HepG2 (cell line): ENCODE results near the gene USP7. TPM values are rescaled to one million over a fixed set of nuclear protein-coding genes. Genes with fewer than 3 reads are reported as not detected.

Source experiments
- ARNTL ChIP-seq: sonication (generic); formaldehyde crosslinking; IDR thresholded peaks from 2 replicates; pipeline ENCODE4 v1.4.0; 2020; ENCODE audit warnings: mild to moderate bottlenecking, missing genetic modification reagents
- FOXO1 ChIP-seq: sonication (generic); formaldehyde crosslinking; IDR thresholded peaks from 2 replicates; pipeline ENCODE4 v1.4.0; 2020; ENCODE audit warnings: missing genetic modification reagents
- GLI4 ChIP-seq: sonication (generic); formaldehyde crosslinking; IDR thresholded peaks from 2 replicates; pipeline ENCODE4 v1.5.1; 2020; ENCODE audit warnings: missing genetic modification reagents, mild to moderate bottlenecking, moderate library complexity, borderline replicate concordance
- KDM2A ChIP-seq: sonication (generic); formaldehyde crosslinking; IDR thresholded peaks from 2 replicates; pipeline ENCODE4 v1.4.0; 2020; ENCODE audit warnings: low read depth, missing genetic modification reagents, borderline replicate concordance
- MAFG ChIP-seq: sonication (generic); formaldehyde crosslinking; IDR thresholded peaks from 2 replicates; pipeline ENCODE4 v1.5.1; 2020; ENCODE audit warnings: mild to moderate bottlenecking, missing genetic modification reagents
- NR2F6 ChIP-seq, 2 experiments: IDR thresholded peaks; 2 replicates each; pipeline ENCODE4 v1.6.1; 2016; ENCODE audit warnings: antibody characterized with exemption in 1 of 2, mild to moderate bottlenecking in 1 of 2
- PHB2 ChIP-seq: fragments of 450-650 bp; IDR thresholded peaks from 2 replicates; pipeline ENCODE4 v1.6.1; 2018; ENCODE audit not compliant: partially characterized antibody
- SAP130 ChIP-seq: IDR thresholded peaks from 2 replicates; pipeline ENCODE4 v1.6.1; 2016; ENCODE audit warnings: low read depth
- TARDBP ChIP-seq: sonication (generic); formaldehyde crosslinking; IDR thresholded peaks from 2 replicates; pipeline ENCODE4 v1.8.0; 2022; ENCODE audit warnings: mild to moderate bottlenecking, missing genetic modification reagents
- THAP11 ChIP-seq: IDR thresholded peaks from 2 replicates; pipeline ENCODE4 v1.6.1; 2016; ENCODE audit warnings: missing biosample characterization, missing genetic modification reagents
- THRA ChIP-seq: sonication (generic); formaldehyde crosslinking; IDR thresholded peaks from 2 replicates; pipeline ENCODE4 v1.4.0; 2020; ENCODE audit warnings: missing genetic modification reagents, borderline replicate concordance
- TRAFD1 ChIP-seq: sonication (generic); formaldehyde crosslinking; IDR thresholded peaks from 2 replicates; pipeline ENCODE4 v1.5.1; 2020; ENCODE audit warnings: missing genetic modification reagents, mild to moderate bottlenecking, borderline replicate concordance
- YEATS4 ChIP-seq: sonication (generic); formaldehyde crosslinking; IDR thresholded peaks from 2 replicates; pipeline ENCODE4 v1.4.0; 2020; ENCODE audit warnings: missing genetic modification reagents, borderline replicate concordance
- ZNF138 ChIP-seq: sonication (generic); formaldehyde crosslinking; IDR thresholded peaks from 2 replicates; pipeline ENCODE4 v1.5.0; 2020; ENCODE audit warnings: mild to moderate bottlenecking, low read depth, missing genetic modification reagents
- ZNF552 ChIP-seq: sonication (generic); formaldehyde crosslinking; IDR thresholded peaks from 2 replicates; pipeline ENCODE4 v1.9.0; 2022; ENCODE audit warnings: missing genetic modification reagents, mild to moderate bottlenecking, borderline replicate concordance
- polyA plus RNA-seq, 8 experiments: library from polyadenylated mRNA; depleted of rRNA in 3 of 8; stranded (reverse) in 7 of 8; unstranded in 1 of 8; fragments of >200 nt; fragmentation: Illumina TruSeq in 4 of 8; extraction: Trizol in 4 of 8; gene quantifications; 2 replicates each; pipeline versions ENCODE4 v1.2.1 to v1.2.3, GENCODE V29; 2011 to 2016; ENCODE audit warnings: low read depth in 4 of 8, missing spikeins in 1 of 8, mixed read lengths in 1 of 8; ENCODE audit not compliant: insufficient read depth in 1 of 8
- total RNA-seq, 5 experiments: library from RNA; depleted of rRNA; stranded (reverse); fragments of >200 nt; fragmentation: Illumina TruSeq; extraction: Trizol; gene quantifications; 2 replicates each; pipeline ENCODE4 v1.2.3, GENCODE V29; 2016; ENCODE audit warnings: low read depth in 1 of 5
- TF ChIP-seq, protein P1 (sequence below): sonication (generic); formaldehyde crosslinking; IDR thresholded peaks from 2 replicates; pipeline ENCODE4 v1.5.0; 2020; ENCODE audit warnings: missing genetic modification reagents
- TF ChIP-seq, protein P2 (sequence below): sonication (generic); formaldehyde crosslinking; IDR thresholded peaks from 2 replicates; pipeline ENCODE4 v1.5.1; 2020; ENCODE audit warnings: mild to moderate bottlenecking, missing genetic modification reagents, borderline replicate concordance

Gene USP7
- total and polyA plus RNA-seq, 2 of the 13 experiments (the other 11 are each of a cell fraction or from before 2014, with no cell fraction given) = 52.5 to 173 TPM

GRCh38 chr16:9008601-9009260 lies 45.0 kb upstream of the USP7 start (continued):
- peak; percentile 84 for TF ChIP-seq THRA (CRISPR knock-in tag)
- TF ChIP-seq TRAFD1 (CRISPR knock-in tag) = peak; percentile 90; the same call in 1 of the 2 replicates
- TF ChIP-seq, protein P1, sequence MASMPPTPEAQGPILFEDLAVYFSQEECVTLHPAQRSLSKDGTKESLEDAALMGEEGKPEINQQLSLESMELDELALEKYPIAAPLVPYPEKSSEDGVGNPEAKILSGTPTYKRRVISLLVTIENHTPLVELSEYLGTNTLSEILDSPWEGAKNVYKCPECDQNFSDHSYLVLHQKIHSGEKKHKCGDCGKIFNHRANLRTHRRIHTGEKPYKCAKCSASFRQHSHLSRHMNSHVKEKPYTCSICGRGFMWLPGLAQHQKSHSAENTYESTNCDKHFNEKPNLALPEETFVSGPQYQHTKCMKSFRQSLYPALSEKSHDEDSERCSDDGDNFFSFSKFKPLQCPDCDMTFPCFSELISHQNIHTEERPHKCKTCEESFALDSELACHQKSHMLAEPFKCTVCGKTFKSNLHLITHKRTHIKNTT (CRISPR knock-in tag) = no peak
- TF ChIP-seq PHB2 = no peak
- peak; percentile 75 for TF ChIP-seq THAP11 (CRISPR knock-in tag)
- peak; percentile 92; the same call in 1 of the 2 replicates for TF ChIP-seq KDM2A (CRISPR knock-in tag)
- peak; percentile 83 for TF ChIP-seq NR2F6 (IDR thresholded peaks at IDR 0.05)
- peak; percentile 94 for TF ChIP-seq NR2F6 (CRISPR knock-in tag; IDR thresholded peaks at IDR 0.05)
- TF ChIP-seq, protein P2, sequence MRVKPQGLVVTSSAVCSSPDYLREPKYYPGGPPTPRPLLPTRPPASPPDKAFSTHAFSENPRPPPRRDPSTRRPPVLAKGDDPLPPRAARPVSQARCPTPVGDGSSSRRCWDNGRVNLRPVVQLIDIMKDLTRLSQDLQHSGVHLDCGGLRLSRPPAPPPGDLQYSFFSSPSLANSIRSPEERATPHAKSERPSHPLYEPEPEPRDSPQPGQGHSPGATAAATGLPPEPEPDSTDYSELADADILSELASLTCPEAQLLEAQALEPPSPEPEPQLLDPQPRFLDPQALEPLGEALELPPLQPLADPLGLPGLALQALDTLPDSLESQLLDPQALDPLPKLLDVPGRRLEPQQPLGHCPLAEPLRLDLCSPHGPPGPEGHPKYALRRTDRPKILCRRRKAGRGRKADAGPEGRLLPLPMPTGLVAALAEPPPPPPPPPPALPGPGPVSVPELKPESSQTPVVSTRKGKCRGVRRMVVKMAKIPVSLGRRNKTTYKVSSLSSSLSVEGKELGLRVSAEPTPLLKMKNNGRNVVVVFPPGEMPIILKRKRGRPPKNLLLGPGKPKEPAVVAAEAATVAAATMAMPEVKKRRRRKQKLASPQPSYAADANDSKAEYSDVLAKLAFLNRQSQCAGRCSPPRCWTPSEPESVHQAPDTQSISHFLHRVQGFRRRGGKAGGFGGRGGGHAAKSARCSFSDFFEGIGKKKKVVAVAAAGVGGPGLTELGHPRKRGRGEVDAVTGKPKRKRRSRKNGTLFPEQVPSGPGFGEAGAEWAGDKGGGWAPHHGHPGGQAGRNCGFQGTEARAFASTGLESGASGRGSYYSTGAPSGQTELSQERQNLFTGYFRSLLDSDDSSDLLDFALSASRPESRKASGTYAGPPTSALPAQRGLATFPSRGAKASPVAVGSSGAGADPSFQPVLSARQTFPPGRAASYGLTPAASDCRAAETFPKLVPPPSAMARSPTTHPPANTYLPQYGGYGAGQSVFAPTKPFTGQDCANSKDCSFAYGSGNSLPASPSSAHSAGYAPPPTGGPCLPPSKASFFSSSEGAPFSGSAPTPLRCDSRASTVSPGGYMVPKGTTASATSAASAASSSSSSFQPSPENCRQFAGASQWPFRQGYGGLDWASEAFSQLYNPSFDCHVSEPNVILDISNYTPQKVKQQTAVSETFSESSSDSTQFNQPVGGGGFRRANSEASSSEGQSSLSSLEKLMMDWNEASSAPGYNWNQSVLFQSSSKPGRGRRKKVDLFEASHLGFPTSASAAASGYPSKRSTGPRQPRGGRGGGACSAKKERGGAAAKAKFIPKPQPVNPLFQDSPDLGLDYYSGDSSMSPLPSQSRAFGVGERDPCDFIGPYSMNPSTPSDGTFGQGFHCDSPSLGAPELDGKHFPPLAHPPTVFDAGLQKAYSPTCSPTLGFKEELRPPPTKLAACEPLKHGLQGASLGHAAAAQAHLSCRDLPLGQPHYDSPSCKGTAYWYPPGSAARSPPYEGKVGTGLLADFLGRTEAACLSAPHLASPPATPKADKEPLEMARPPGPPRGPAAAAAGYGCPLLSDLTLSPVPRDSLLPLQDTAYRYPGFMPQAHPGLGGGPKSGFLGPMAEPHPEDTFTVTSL = no peak; the same call in 1 of the 2 replicates
- TF ChIP-seq ARNTL (CRISPR knock-in tag) = no peak
- peak; percentile 84; the same call in 1 of the 2 replicates for TF ChIP-seq ZNF138 (CRISPR knock-in tag)
- peak; percentile 76 for TF ChIP-seq YEATS4
- peak; percentile 66; the same call in 1 of the 2 replicates for TF ChIP-seq GLI4
- no peak for TF ChIP-seq MAFG (CRISPR knock-in tag)
- TF ChIP-seq FOXO1 (CRISPR knock-in tag) = peak; percentile 72
- TF ChIP-seq ZNF552 (CRISPR knock-in tag) = peak; percentile 81; the same call in 1 of the 2 replicates
- TF ChIP-seq SAP130 (CRISPR knock-in tag) = peak; percentile 78
- TF ChIP-seq TARDBP = peak; percentile 92
